WTC11 (cell line): ENCODE data around the gene CNTNAP2.

Experiments
- ATF2 ChIP-seq: sonication (generic); formaldehyde crosslinking; IDR thresholded peaks from 2 replicates; pipeline ENCODE4 v1.8.1; 2022; ENCODE audit warnings: low read depth, missing genetic modification reagents, borderline replicate concordance
- CTCF ChIP-seq: fragments of 200-600 bp; IDR thresholded peaks from 2 replicates; pipeline ENCODE4 v1.8.0; 2022; ENCODE audit warnings: antibody characterized with exemption
- FOXJ3 ChIP-seq: sonication (generic); formaldehyde crosslinking; IDR thresholded peaks from 2 replicates; pipeline ENCODE4 v1.9.0; 2021; ENCODE audit warnings: missing genetic modification reagents, mild to moderate bottlenecking, borderline replicate concordance
- GABPB1 ChIP-seq: sonication (generic); formaldehyde crosslinking; IDR thresholded peaks from 2 replicates; pipeline ENCODE4 v1.8.1; 2023; ENCODE audit warnings: mild to moderate bottlenecking, missing genetic modification reagents
- HMGXB4 ChIP-seq: sonication (generic); formaldehyde crosslinking; IDR thresholded peaks from 2 replicates; pipeline ENCODE4 v1.8.1; 2023; ENCODE audit warnings: mild to moderate bottlenecking, moderate library complexity, missing genetic modification reagents
- MAX ChIP-seq: sonication (generic); formaldehyde crosslinking; IDR thresholded peaks from 2 replicates; pipeline ENCODE4 v1.8.0; 2022; ENCODE audit warnings: mild to moderate bottlenecking, missing genetic modification reagents
- PREB ChIP-seq: sonication (generic); formaldehyde crosslinking; IDR thresholded peaks from 2 replicates; pipeline ENCODE4 v1.8.1; 2022; ENCODE audit warnings: mild to moderate bottlenecking, missing genetic modification reagents, moderate library complexity, borderline replicate concordance
- SOX15 ChIP-seq: fragments of 250-450 bp; sonication (Bioruptor Pico); IDR thresholded peaks from 2 replicates; pipeline ENCODE4 v1.9.0; 2021; ENCODE audit warnings: mild to moderate bottlenecking
- ZNF416 ChIP-seq: fragments of 250-450 bp; sonication (Bioruptor Pico); IDR thresholded peaks from 2 replicates; pipeline ENCODE4 v1.9.0; 2021; ENCODE audit warnings: mild to moderate bottlenecking, inconsistent platforms

GRCh38 chr7:146876411-146876810, 759.8 kb downstream of the CNTNAP2 start:
- TF ChIP-seq CTCF (no peak), FOXJ3 (CRISPR knock-in tag) (no peak), GABPB1 (CRISPR knock-in tag) (no peak), MAX (CRISPR knock-in tag) (no peak), ATF2 (CRISPR knock-in tag) (no peak), ZNF416 (CRISPR knock-in tag) (no peak), HMGXB4 (CRISPR knock-in tag) (no peak), PREB (CRISPR knock-in tag) (no peak), SOX15 (CRISPR knock-in tag) (no peak)
